GM23248 (cell line): ENCODE data around the gene ZNF598.

ENCODE experiments used
- EZH2 ChIP-seq: fragments of 200-600 bp; sonication (generic); IDR thresholded peaks from 2 replicates; pipeline ENCODE4 v1.6.1; 2018; ENCODE audit warnings: antibody characterized with exemption, mild to moderate bottlenecking; ENCODE audit not compliant: insufficient read depth, poor library complexity, severe bottlenecking
- EZH2phosphoT487 ChIP-seq: fragments of 200-600 bp; sonication (generic); IDR thresholded peaks from 2 replicates; pipeline ENCODE4 v1.6.1; 2018; ENCODE audit warnings: antibody characterized with exemption, moderate library complexity, mild to moderate bottlenecking, low read depth; ENCODE audit not compliant: insufficient read depth

- no peak for TF ChIP-seq EZH2phosphoT487
- TF ChIP-seq EZH2: peak; percentile 75
Observed at GRCh38 chr16:1989209-1990100, 20.2 kb downstream of the ZNF598 start, which contains the start of gene SYNGR3.
